K562 (cell line): ENCODE results near the gene ZNF799. TPM values are rescaled to one million over a fixed set of nuclear protein-coding genes. Genes with fewer than 3 reads are reported as not detected.

Experiments used
- ARID1B ChIP-seq: fragments of 450-650 bp; IDR thresholded peaks from 2 replicates; pipeline ENCODE4 v1.6.1; 2016; ENCODE audit warnings: antibody characterized with exemption, mild to moderate bottlenecking, inconsistent platforms
- ATF7 ChIP-seq: fragments of 450-650 bp; IDR thresholded peaks from 2 replicates; pipeline ENCODE4 v1.7.1; 2014; ENCODE audit warnings: mild to moderate bottlenecking, moderate library complexity
- CBFA2T2 ChIP-seq: fragments of 450-650 bp; conservative IDR thresholded peaks from 2 replicates; pipeline ENCODE4 v1.6.1; 2017; ENCODE audit warnings: mild to moderate bottlenecking
- CEBPG ChIP-seq, 3 experiments: fragments of 200-800 bp in 1 of 3; sonication (Bioruptor generic) in 1 of 3; sonication (generic) in 1 of 3; formaldehyde crosslinking in 1 of 3; IDR thresholded peaks in 2 of 3; conservative IDR thresholded peaks in 1 of 3; 2 replicates each; pipeline versions ENCODE4 v1.6.1 to v1.8.0; 2016 to 2022; ENCODE audit warnings: missing compliant biosample characterization in 2 of 3, missing genetic modification characterization in 2 of 3, mild to moderate bottlenecking in 1 of 3, missing genetic modification reagents in 1 of 3
- CTBP1 ChIP-seq: fragments of 450-650 bp; IDR thresholded peaks from 2 replicates; pipeline ENCODE4 v1.6.1; 2016; ENCODE audit warnings: borderline replicate concordance
- EHMT2 ChIP-seq: fragments of 450-650 bp; IDR thresholded peaks from 2 replicates; pipeline ENCODE4 v1.6.1; 2018; ENCODE audit warnings: antibody characterized with exemption
- FOXK2 ChIP-seq, 2 experiments: fragments of 450-650 bp; IDR thresholded peaks in 1 of 2; conservative IDR thresholded peaks in 1 of 2; 2 replicates each; pipeline ENCODE4 v1.6.1; 2016; ENCODE audit warnings: low read depth in 2 of 2, mild to moderate bottlenecking in 1 of 2
- FOXM1 ChIP-seq, 2 experiments: fragments of 450-650 bp in 1 of 2; sonication (generic) in 1 of 2; formaldehyde crosslinking in 1 of 2; IDR thresholded peaks; 2 replicates each; pipeline versions ENCODE4 v1.6.1 to v1.9.0; 2017 to 2022; ENCODE audit warnings: low read depth in 2 of 2, mild to moderate bottlenecking in 2 of 2, missing genetic modification reagents in 1 of 2, moderate library complexity in 1 of 2
- MAX ChIP-seq: sonication (generic); formaldehyde crosslinking; IDR thresholded peaks from 2 replicates; pipeline ENCODE4 v1.9.0; 2022; ENCODE audit warnings: mild to moderate bottlenecking, missing genetic modification reagents
- MTA2 ChIP-seq: fragments of 450-650 bp; IDR thresholded peaks from 2 replicates; pipeline ENCODE4 v1.6.1; 2016; ENCODE audit warnings: low read depth
- MYC ChIP-seq, 2 experiments: fragments of 250-450 bp in 1 of 2; sonication (Bioruptor Pico) in 1 of 2; IDR thresholded peaks; 2 replicates each; pipeline versions ENCODE4 v1.5.1 to v1.6.1; 2012 to 2021; ENCODE audit warnings: low read depth in 2 of 2, borderline replicate concordance in 1 of 2, improper control_type of control experiment in 1 of 2, low read length in 1 of 2, mild to moderate bottlenecking in 1 of 2, moderate library complexity in 1 of 2
- NCOR1 ChIP-seq: fragments of 450-650 bp; IDR thresholded peaks from 2 replicates; pipeline ENCODE4 v1.6.1; 2016; ENCODE audit warnings: mild to moderate bottlenecking, moderate library complexity
- NFIC ChIP-seq: fragments of 450-650 bp; IDR thresholded peaks from 2 replicates; pipeline ENCODE4 v1.6.1; 2017; ENCODE audit warnings: mild to moderate bottlenecking, inconsistent platforms
- TEAD2 ChIP-seq: fragments of 450-650 bp; IDR thresholded peaks from 2 replicates; pipeline ENCODE4 v1.6.1; 2016; ENCODE audit warnings: missing genetic modification characterization, control low read depth, missing compliant biosample characterization
- TEAD4 ChIP-seq, 2 experiments: sonication (generic) in 1 of 2; formaldehyde crosslinking in 1 of 2; IDR thresholded peaks; 2 replicates each; pipeline versions ENCODE4 v1.6.1 to v1.8.0; 2012 to 2022; ENCODE audit warnings: borderline replicate concordance in 1 of 2, inconsistent platforms in 1 of 2, low read length in 1 of 2, mild to moderate bottlenecking in 1 of 2, missing genetic modification reagents in 1 of 2
- TRIM24 ChIP-seq, 2 experiments: fragments of 450-650 bp; IDR thresholded peaks; 2 replicates each; pipeline ENCODE4 v1.6.1; 2016
- USF1 ChIP-seq: sonication (generic); formaldehyde crosslinking; IDR thresholded peaks from 2 replicates; pipeline ENCODE4 v1.9.0; 2022; ENCODE audit warnings: mild to moderate bottlenecking, missing genetic modification reagents
- ZKSCAN8 ChIP-seq: fragments of 200-800 bp; sonication (Bioruptor generic); IDR thresholded peaks from 2 replicates; pipeline ENCODE4 v1.6.1; 2016; ENCODE audit warnings: missing genetic modification characterization, missing compliant biosample characterization
- polyA plus RNA-seq, 8 experiments: library from polyadenylated mRNA; depleted of rRNA in 4 of 8; stranded (reverse) in 5 of 8; unstranded in 3 of 8; fragments of >200 nt; fragmentation: Nextera tagmentation in 2 of 8; fragmentation: Illumina TruSeq in 1 of 8; extraction: Ambion mirVana in 2 of 8; extraction: Trizol in 1 of 8; gene quantifications; 2 replicates each; pipeline versions ENCODE4 v1.2.1 to v1.2.3, GENCODE V29; 2011 to 2014; ENCODE audit warnings: inconsistent platforms in 1 of 8, missing spikeins in 1 of 8
- total RNA-seq, 7 experiments: library from RNA; depleted of rRNA in 6 of 7; stranded (reverse); fragments of >200 nt in 6 of 7; fragmentation: Illumina TruSeq in 2 of 7; extraction: Trizol in 2 of 7; gene quantifications; 2 replicates each; pipeline versions ENCODE4 v1.2.1 to v1.2.3, GENCODE V29; 2011 to 2021; ENCODE audit warnings: low replicate concordance in 1 of 7
- TF ChIP-seq, protein P1 (sequence below): fragments of 250-450 bp; sonication (Bioruptor Pico); IDR thresholded peaks from 2 replicates; pipeline ENCODE4 v1.4.0; 2020
- TF ChIP-seq, protein P2 (sequence below), 2 experiments: fragments of 450-650 bp in 1 of 2; sonication (generic) in 1 of 2; formaldehyde crosslinking in 1 of 2; IDR thresholded peaks in 1 of 2; conservative IDR thresholded peaks in 1 of 2; 2 replicates each; pipeline versions ENCODE4 v1.6.1 to v1.8.1; 2016 to 2023; ENCODE audit warnings: mild to moderate bottlenecking in 2 of 2, moderate library complexity in 2 of 2, inconsistent platforms in 1 of 2, missing genetic modification reagents in 1 of 2

The ZNF799 gene
- total and polyA plus RNA-seq, 9 of the 15 experiments (the other 6 are each of a cell fraction or from before 2014, with no cell fraction given), result 0.63 to 5.5 (median 2.9) TPM

DNA sequence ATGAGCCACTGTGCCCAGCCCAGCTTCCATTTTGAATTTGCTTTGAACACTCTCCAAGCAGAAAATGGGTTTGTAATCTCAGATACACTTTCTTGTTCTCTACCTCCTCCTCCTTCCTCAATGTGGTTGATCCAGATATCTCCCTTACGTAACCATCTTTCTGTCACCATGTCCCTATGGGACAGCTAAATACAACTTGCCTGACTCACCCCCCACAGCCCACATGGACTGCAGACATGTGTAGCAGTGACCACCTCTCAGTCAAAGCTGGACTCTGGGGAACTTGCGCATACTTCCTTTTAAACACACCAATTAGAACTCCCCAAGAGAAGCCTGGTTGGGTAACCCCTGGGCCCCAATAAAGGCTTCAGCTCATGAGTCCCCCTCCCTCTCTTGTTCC is 10.8 kb upstream of the ZNF799 start (continued):
- TF ChIP-seq, protein P1, sequence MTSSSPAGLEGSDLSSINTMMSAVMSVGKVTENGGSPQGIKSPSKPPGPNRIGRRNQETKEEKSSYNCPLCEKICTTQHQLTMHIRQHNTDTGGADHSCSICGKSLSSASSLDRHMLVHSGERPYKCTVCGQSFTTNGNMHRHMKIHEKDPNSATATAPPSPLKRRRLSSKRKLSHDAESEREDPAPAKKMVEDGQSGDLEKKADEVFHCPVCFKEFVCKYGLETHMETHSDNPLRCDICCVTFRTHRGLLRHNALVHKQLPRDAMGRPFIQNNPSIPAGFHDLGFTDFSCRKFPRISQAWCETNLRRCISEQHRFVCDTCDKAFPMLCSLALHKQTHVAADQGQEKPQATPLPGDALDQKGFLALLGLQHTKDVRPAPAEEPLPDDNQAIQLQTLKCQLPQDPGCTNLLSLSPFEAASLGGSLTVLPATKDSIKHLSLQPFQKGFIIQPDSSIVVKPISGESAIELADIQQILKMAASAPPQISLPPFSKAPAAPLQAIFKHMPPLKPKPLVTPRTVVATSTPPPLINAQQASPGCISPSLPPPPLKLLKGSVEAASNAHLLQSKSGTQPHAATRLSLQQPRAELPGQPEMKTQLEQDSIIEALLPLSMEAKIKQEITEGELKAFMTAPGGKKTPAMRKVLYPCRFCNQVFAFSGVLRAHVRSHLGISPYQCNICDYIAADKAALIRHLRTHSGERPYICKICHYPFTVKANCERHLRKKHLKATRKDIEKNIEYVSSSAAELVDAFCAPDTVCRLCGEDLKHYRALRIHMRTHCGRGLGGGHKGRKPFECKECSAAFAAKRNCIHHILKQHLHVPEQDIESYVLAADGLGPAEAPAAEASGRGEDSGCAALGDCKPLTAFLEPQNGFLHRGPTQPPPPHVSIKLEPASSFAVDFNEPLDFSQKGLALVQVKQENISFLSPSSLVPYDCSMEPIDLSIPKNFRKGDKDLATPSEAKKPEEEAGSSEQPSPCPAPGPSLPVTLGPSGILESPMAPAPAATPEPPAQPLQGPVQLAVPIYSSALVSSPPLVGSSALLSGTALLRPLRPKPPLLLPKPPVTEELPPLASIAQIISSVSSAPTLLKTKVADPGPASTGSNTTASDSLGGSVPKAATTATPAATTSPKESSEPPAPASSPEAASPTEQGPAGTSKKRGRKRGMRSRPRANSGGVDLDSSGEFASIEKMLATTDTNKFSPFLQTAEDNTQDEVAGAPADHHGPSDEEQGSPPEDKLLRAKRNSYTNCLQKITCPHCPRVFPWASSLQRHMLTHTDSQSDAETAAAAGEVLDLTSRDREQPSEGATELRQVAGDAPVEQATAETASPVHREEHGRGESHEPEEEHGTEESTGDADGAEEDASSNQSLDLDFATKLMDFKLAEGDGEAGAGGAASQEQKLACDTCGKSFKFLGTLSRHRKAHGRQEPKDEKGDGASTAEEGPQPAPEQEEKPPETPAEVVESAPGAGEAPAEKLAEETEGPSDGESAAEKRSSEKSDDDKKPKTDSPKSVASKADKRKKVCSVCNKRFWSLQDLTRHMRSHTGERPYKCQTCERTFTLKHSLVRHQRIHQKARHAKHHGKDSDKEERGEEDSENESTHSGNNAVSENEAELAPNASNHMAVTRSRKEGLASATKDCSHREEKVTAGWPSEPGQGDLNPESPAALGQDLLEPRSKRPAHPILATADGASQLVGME, result no peak
- TF ChIP-seq, protein P2, sequence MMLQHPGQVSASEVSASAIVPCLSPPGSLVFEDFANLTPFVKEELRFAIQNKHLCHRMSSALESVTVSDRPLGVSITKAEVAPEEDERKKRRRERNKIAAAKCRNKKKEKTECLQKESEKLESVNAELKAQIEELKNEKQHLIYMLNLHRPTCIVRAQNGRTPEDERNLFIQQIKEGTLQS (IDR thresholded peaks at IDR 0.05), result peak; percentile 60; the same call in 1 of the 2 replicates
- TF ChIP-seq, protein P2 (CRISPR knock-in tag; conservative IDR thresholded peaks at IDR 0.05), result no peak
- 0 out of 2 replicates have a peak, but pooled peaks have one; percentile 13 for TF ChIP-seq FOXM1 (IDR thresholded peaks at IDR 0.05; ENCODE audit: low read depth)
- no peak for TF ChIP-seq FOXM1 (CRISPR knock-in tag; IDR thresholded peaks at IDR 0.05; ENCODE audit: low read depth)
- peak; percentile 80 for TF ChIP-seq TEAD4 (IDR thresholded peaks at IDR 0.05; ENCODE audit: low read length)
- no peak for TF ChIP-seq TEAD4 (CRISPR knock-in tag; IDR thresholded peaks at IDR 0.05; ENCODE audit: borderline replicate concordance)
- peak; percentile 28 to 48; a peak in 2 of 4 replicates for TF ChIP-seq FOXK2 (conservative IDR thresholded peaks at IDR 0.05 in 1 of 2, IDR thresholded peaks at IDR 0.05 in 1 of 2; ENCODE audit: low read depth in 2 of 2)
- peak; percentile 45 for TF ChIP-seq EHMT2
- TF ChIP-seq MAX (CRISPR knock-in tag), result 0 out of 2 replicates have a peak, but pooled peaks have one; percentile 33
- no peak for TF ChIP-seq TEAD2 (tag)
- TF ChIP-seq CTBP1, result no peak
- TF ChIP-seq CEBPG (CRISPR knock-in tag; IDR thresholded peaks at IDR 0.05), result no peak
- TF ChIP-seq CEBPG (tag; conservative IDR thresholded peaks at IDR 0.05 in 1 of 2, IDR thresholded peaks at IDR 0.05 in 1 of 2), result peak in 1 of 2 experiments; percentile 39; a peak in 1 of 4 replicates
- TF ChIP-seq MYC (IDR thresholded peaks at IDR 0.05; ENCODE audit: low read depth, low read length), result peak; percentile 49
- TF ChIP-seq MYC (CRISPR knock-in tag; IDR thresholded peaks at IDR 0.05; ENCODE audit: borderline replicate concordance, low read depth), result no peak
- peak; percentile 62 for TF ChIP-seq MTA2
- TF ChIP-seq USF1 (CRISPR knock-in tag), result no peak
- no peak for TF ChIP-seq ZKSCAN8 (CRISPR knock-in tag)
- TF ChIP-seq TRIM24 (IDR thresholded peaks at IDR 0.05), result peak; percentile 51 to 84; a peak in 3 of 4 replicates
- peak; percentile 58; the same call in 1 of the 2 replicates for TF ChIP-seq ATF7
- TF ChIP-seq ARID1B, result peak; percentile 88
- peak; percentile 44 for TF ChIP-seq NFIC
- peak; percentile 69 for TF ChIP-seq CBFA2T2
- TF ChIP-seq NCOR1, result peak; percentile 56
